GM23338 (cell line): Measurements from ENCODE around the gene ASPG. TPM values are rescaled to one million over a fixed set of nuclear protein-coding genes. Genes with fewer than 3 reads are reported as not detected.

ENCODE experiments used
- ATAC-seq: fragments of 200-7000 bp; cut with Tn5 transposase; 3 replicates; pipeline ENCODE4 v1.9.1; 2020
- DNase-seq: peaks from one replicate; pipeline ENCODE4 v3.0.0-alpha.2; 2015; ENCODE audit warnings: low spot score
- H2AFZ ChIP-seq: fragments of 200-600 bp; sonication (generic); 2 replicates; pipeline ENCODE4 v1.8.0; 2016; ENCODE audit warnings: antibody characterized with exemption, mild to moderate bottlenecking, moderate library complexity
- H3F3A ChIP-seq: fragments of 200-600 bp; sonication (generic); replicated peaks from 2 replicates; pipeline ENCODE4 v1.8.0; 2017; ENCODE audit warnings: antibody characterized with exemption, mixed run types, low read depth
- H3K27ac ChIP-seq: fragments of 200-600 bp; sonication (generic); 2 replicates; pipeline ENCODE4 v1.6.1; 2016; ENCODE audit warnings: low read depth
- H3K27me3 ChIP-seq: fragments of 200-600 bp; sonication (generic); 2 replicates; pipeline ENCODE4 v1.8.0; 2016; ENCODE audit warnings: mild to moderate bottlenecking, mixed run types, moderate library complexity; ENCODE audit not compliant: insufficient read depth
- H3K36me3 ChIP-seq: fragments of 200-600 bp; sonication (generic); 2 replicates; pipeline ENCODE4 v1.8.0; 2016; ENCODE audit warnings: mild to moderate bottlenecking; ENCODE audit not compliant: insufficient read depth
- H3K4me1 ChIP-seq: fragments of 200-600 bp; sonication (generic); 2 replicates; pipeline ENCODE4 v1.8.0; 2016; ENCODE audit warnings: mild to moderate bottlenecking, moderate library complexity; ENCODE audit not compliant: insufficient read depth
- H3K4me2 ChIP-seq: fragments of 200-600 bp; sonication (generic); 2 replicates; pipeline ENCODE4 v1.7.1; 2017; ENCODE audit warnings: mixed run types
- H3K4me3 ChIP-seq: fragments of 200-600 bp; sonication (generic); 2 replicates; pipeline ENCODE4 v1.6.1; 2016; ENCODE audit warnings: mixed run types
- H3K79me2 ChIP-seq: fragments of 200-600 bp; sonication (generic); replicated peaks from 2 replicates; pipeline ENCODE4 v1.8.0; 2017; ENCODE audit warnings: mild to moderate bottlenecking; ENCODE audit not compliant: insufficient read depth
- H3K9me2 ChIP-seq: fragments of 200-600 bp; sonication (generic); 2 replicates; pipeline ENCODE4 v1.8.0; 2017; ENCODE audit not compliant: insufficient read depth
- H4K20me1 ChIP-seq: fragments of 200-600 bp; sonication (generic); replicated peaks from 2 replicates; pipeline ENCODE4 v1.8.0; 2017; ENCODE audit warnings: mild to moderate bottlenecking; ENCODE audit not compliant: insufficient read depth
- H3K27ac Mint-ChIP-seq: 2 replicates; pipeline ENCODE4 v1.8.0; 2020; ENCODE audit warnings: inconsistent platforms, mild to moderate bottlenecking, moderate library complexity, mixed read lengths
- H3K27me3 Mint-ChIP-seq: 3 replicates; pipeline ENCODE4 v1.8.0; 2022; ENCODE audit warnings: low read depth, mild to moderate bottlenecking, moderate library complexity, mixed read lengths, inconsistent platforms; ENCODE audit not compliant: insufficient read depth, poor library complexity
- H3K36me3 Mint-ChIP-seq: 3 replicates; pipeline ENCODE4 v1.8.0; 2021; ENCODE audit warnings: low read depth, mild to moderate bottlenecking, inconsistent platforms, moderate library complexity, mixed read lengths
- H3K4me1 Mint-ChIP-seq: 3 replicates; pipeline ENCODE4 v1.8.0; 2020; ENCODE audit warnings: mild to moderate bottlenecking, inconsistent platforms, mixed read lengths
- H3K4me3 Mint-ChIP-seq: 3 replicates; pipeline ENCODE4 v1.8.0; 2021; ENCODE audit warnings: moderate library complexity, mild to moderate bottlenecking, inconsistent platforms, mixed read lengths
- H3K9me3 Mint-ChIP-seq: 3 replicates; pipeline ENCODE4 v1.8.0; 2020; ENCODE audit warnings: moderate library complexity, mild to moderate bottlenecking, inconsistent platforms, mixed read lengths
- CTCF ChIP-seq, 2 experiments: fragments of 200-600 bp in 1 of 2; sonication (generic) in 1 of 2; conservative IDR thresholded peaks; 2 replicates each; pipeline versions ENCODE4 v1.5.1 to v1.6.1; 2016 to 2017; ENCODE audit warnings: antibody characterized with exemption in 2 of 2, low read depth in 2 of 2, mild to moderate bottlenecking in 2 of 2, moderate library complexity in 1 of 2
- ETS1 ChIP-seq: IDR thresholded peaks from 2 replicates; pipeline ENCODE4 v1.6.1; 2016; ENCODE audit warnings: antibody characterized with exemption
- EZH2phosphoT487 ChIP-seq: fragments of 200-600 bp; sonication (generic); IDR thresholded peaks from one replicate; pipeline ENCODE4 v1.8.1; 2018; ENCODE audit warnings: antibody characterized with exemption; ENCODE audit not compliant: unreplicated experiment
- NANOG ChIP-seq: IDR thresholded peaks from 2 replicates; pipeline ENCODE4 v1.6.1; 2016; ENCODE audit warnings: antibody characterized with exemption, borderline replicate concordance
- STAT1 ChIP-seq: IDR thresholded peaks from one replicate; pipeline ENCODE4 v1.6.1; 2016; ENCODE audit warnings: antibody characterized with exemption; ENCODE audit not compliant: unreplicated experiment
- ZNF331 ChIP-seq: fragments of 250-450 bp; sonication (Bioruptor Pico); IDR thresholded peaks from 2 replicates; pipeline ENCODE4 v1.5.0; 2020; ENCODE audit warnings: low read depth, mild to moderate bottlenecking, moderate library complexity
- ZNF462 ChIP-seq: fragments of 250-450 bp; sonication (Bioruptor Pico); IDR thresholded peaks from 2 replicates; pipeline ENCODE4 v1.5.0; 2020; ENCODE audit warnings: mild to moderate bottlenecking, moderate library complexity
- polyA plus RNA-seq: library from polyadenylated mRNA; unstranded; fragments of >200 nt; fragmentation: Nextera tagmentation; extraction: Ambion mirVana; gene quantifications from 2 replicates; pipeline ENCODE4 v1.2.1, GENCODE V29; 2016
- total RNA-seq: library from RNA; depleted of rRNA; stranded (reverse); fragments of >200 nt; shearing (Covaris generic); gene quantifications from 2 replicates; pipeline ENCODE4 v1.2.3, GENCODE V29; 2014

ASPG gene
- total and polyA plus RNA-seq, 2 experiments from 2014 or later: 0.61 to 6.2 TPM

GRCh38 chr14:104105071-104105821 is 19.7 kb downstream of the ASPG start:
- H2AFZ ChIP-seq: no peak overlapping the region
- H3K9me3 Mint-ChIP-seq: no peaks in the 10 kb centered on the region
- no peaks in the 10 kb centered on the region for H3K36me3 Mint-ChIP-seq
- peaks cover 4% of the 10 kb centered on the region; the same call in 2 of the 3 replicates for H3K4me1 Mint-ChIP-seq
- H3K4me1 ChIP-seq: no peaks in the 10 kb centered on the region
- TF ChIP-seq NANOG (no peak), STAT1 (no peak), CTCF (conservative IDR thresholded peaks at IDR 0.05; ENCODE audit: low read depth in 2 of 2) (no peak), ZNF462 (CRISPR knock-in tag) (no peak), EZH2phosphoT487 (no peak), ZNF331 (CRISPR knock-in tag) (no peak), ETS1 (no peak)
- no peaks in the 10 kb centered on the region for H3K79me2 ChIP-seq
- DNase-seq (no peak), ATAC-seq (no peak)
- no peaks in the 10 kb centered on the region for H3K36me3 ChIP-seq
- no peaks in the 10 kb centered on the region for H3K9me2 ChIP-seq
- no peak overlapping the region for H3K4me2 ChIP-seq
- no peak overlapping the region for H3K4me3 ChIP-seq
- H3K27ac ChIP-seq: no peak overlapping the region
- no peaks in the 10 kb centered on the region for H3F3A ChIP-seq
- H3K4me3 Mint-ChIP-seq: no peak overlapping the region
- H3K27me3 Mint-ChIP-seq: peaks cover 10% of the 10 kb centered on the region
- H3K27ac Mint-ChIP-seq: no peak overlapping the region
- no peaks in the 10 kb centered on the region for H3K27me3 ChIP-seq
- no peaks in the 10 kb centered on the region for H4K20me1 ChIP-seq
